ENCODE results near the gene RFLNA.

The RFLNA gene

GRCh38 chr12:124273630-124274029, 21.3 kb upstream of the RFLNA start:
- POLR2A ChIA-PET (ENCODE audit: low non-redundant PET): no interaction called here
- peak; percentile 50 for DNase-seq (ENCODE audit: low spot score)
- no peak for TF ChIP-seq CTCF (conservative IDR thresholded peaks at IDR 0.05; ENCODE audit: low read depth)
- CTCF ChIA-PET: interaction anchor here (0.6 kb wide), 1 partner anchor 237 kb away, joined by 3 read pairs; no protein-coding TSS in a partner anchor
- H3K27ac ChIP-seq: no peak overlapping the region

GRCh38 chr12:124276337-124276736, 18.6 kb upstream of the RFLNA start:
- TF ChIP-seq CTCF (conservative IDR thresholded peaks at IDR 0.05; ENCODE audit: low read depth): no peak
- H3K27ac ChIP-seq: no peak overlapping the region
- no peak for DNase-seq (ENCODE audit: low spot score)
- ChIA-PET CTCF (no interaction called here), POLR2A (ENCODE audit: low non-redundant PET) (no interaction called here)

- TF ChIP-seq CTCF (conservative IDR thresholded peaks at IDR 0.05; ENCODE audit: low read depth): no peak
- ChIA-PET CTCF (interaction anchor here (0.8 kb wide), 1 partner anchor 17 kb away, joined by 6 read pairs; the partner anchor contains the start of gene RFLNA), POLR2A (ENCODE audit: low non-redundant PET) (no interaction called here)
- DNase-seq (ENCODE audit: low spot score): no peak
- no peak overlapping the region for H3K27ac ChIP-seq
Observed at GRCh38 chr12:124277394-124278241, 17.3 kb upstream of the RFLNA start.

- CTCF ChIA-PET: interaction anchor here (0.8 kb wide), 1 partner anchor 16 kb away, joined by 6 read pairs; the partner anchor contains the start of gene RFLNA
- TF ChIP-seq CTCF (conservative IDR thresholded peaks at IDR 0.05; ENCODE audit: low read depth): no peak
- DNase-seq (ENCODE audit: low spot score): no peak
- POLR2A ChIA-PET (ENCODE audit: low non-redundant PET): no interaction called here
- H3K27ac ChIP-seq: no peak overlapping the region
Observed at GRCh38 chr12:124278389-124279101, 16.3 kb upstream of the RFLNA start.

- ChIA-PET CTCF (no interaction called here), POLR2A (ENCODE audit: low non-redundant PET) (no interaction called here)
- DNase-seq (ENCODE audit: low spot score): no peak
- no peak overlapping the region for H3K27ac ChIP-seq
- TF ChIP-seq CTCF (conservative IDR thresholded peaks at IDR 0.05; ENCODE audit: low read depth): no peak
Observed at GRCh38 chr12:124279315-124279714, 15.6 kb upstream of the RFLNA start.

- POLR2A ChIA-PET (ENCODE audit: low non-redundant PET): no interaction called here
- TF ChIP-seq CTCF (conservative IDR thresholded peaks at IDR 0.05; ENCODE audit: low read depth): no peak
- CTCF ChIA-PET: interaction anchor here (0.7 kb wide), 2 partner anchors 17 to 30 kb away, joined by 3 to 6 read pairs; no protein-coding TSS in a partner anchor
- no peak for DNase-seq (ENCODE audit: low spot score)
- H3K27ac ChIP-seq: no peak overlapping the region
Observed at GRCh38 chr12:124279846-124280360, 15.0 kb upstream of the RFLNA start.
